OCI-M2 (cell line): ENCODE results near the gene GXYLT2.
"Not testable (repeated sequence)": the region's sequence is repeated elsewhere in the genome, so short reads cannot be mapped to it uniquely, and the experiment has no call there.

Source experiments
- DNase-seq: peaks from one replicate; lab custom pipeline; 2025; ENCODE audit not compliant: unreplicated experiment; lab: John Stamatoyannopoulos, UW

The GXYLT2 gene

GRCh38 chr3:72973031-72973723 is 85.3 kb downstream of the GXYLT2 start:
- no peak for DNase-seq

- no peak for DNase-seq
These were observed 85.9 kb downstream of the GXYLT2 start for GRCh38 chr3:72973786-72974185.

- no peak for DNase-seq
These were observed 87.1 kb downstream of the GXYLT2 start for GRCh38 chr3:72974956-72975355.

GRCh38 chr3:72976281-72976741 is 88.5 kb downstream of the GXYLT2 start:
- DNase-seq, result no peak

GRCh38 chr3:72977060-72977808 is 89.4 kb downstream of the GXYLT2 start:
- no peak for DNase-seq

- DNase-seq, result no peak
These were observed 94.9 kb downstream of the GXYLT2 start for GRCh38 chr3:72982609-72983366.

GRCh38 chr3:72985576-72985975 is 97.7 kb downstream of the GXYLT2 start:
- DNase-seq, result no peak

GRCh38 chr3:72990701-72991395 is 103.0 kb downstream of the GXYLT2 start:
- no peak for DNase-seq

GRCh38 chr3:72991522-72991921 is 103.7 kb downstream of the GXYLT2 start:
- no peak for DNase-seq

GRCh38 chr3:72993391-72993790 is 105.5 kb downstream of the GXYLT2 start:
- no peak for DNase-seq

GRCh38 chr3:72995337-72995736 is 107.5 kb downstream of the GXYLT2 start:
- DNase-seq, result no peak

- no peak for DNase-seq
These were observed 108.3 kb downstream of the GXYLT2 start for GRCh38 chr3:72996121-72996472.

- DNase-seq, result no peak
These were observed 108.9 kb downstream of the GXYLT2 start, which contains the start of gene PPP4R2 for GRCh38 chr3:72996473-72997333. Gene PPP4R2, plus strand, starts transcription at chr3:72996811. Its CDS starts 227 bp downstream, at chr3:72997038.

GRCh38 chr3:72997421-72997961 is 109.6 kb downstream of the GXYLT2 start:
- DNase-seq, result no peak

- no peak for DNase-seq
These were observed 110.6 kb downstream of the GXYLT2 start for GRCh38 chr3:72998466-72998865.

- no peak for DNase-seq
These were observed 112.1 kb downstream of the GXYLT2 start for GRCh38 chr3:72999951-73000350.

GRCh38 chr3:73003050-73003449 is 115.2 kb downstream of the GXYLT2 start:
- DNase-seq, result not testable (repeated sequence)

- DNase-seq, result no peak
These were observed 116.5 kb downstream of the GXYLT2 start for GRCh38 chr3:73004316-73004715.

- no peak for DNase-seq
These were observed 120.3 kb downstream of the GXYLT2 start for GRCh38 chr3:73007992-73008712.
